Stimulated activated CD4-positive, alpha-beta T cell treated with anti-CD3 and anti-CD28 coated beads, Interleukin-4, amount 100 ng/mL, for 24 hours (primary cell): ENCODE data around the gene ZNF546.

Experiments
- DNase-seq: peaks from one replicate; pipeline ENCODE4 v3.0.0-alpha.2; 2020

The ZNF546 gene

DNA sequence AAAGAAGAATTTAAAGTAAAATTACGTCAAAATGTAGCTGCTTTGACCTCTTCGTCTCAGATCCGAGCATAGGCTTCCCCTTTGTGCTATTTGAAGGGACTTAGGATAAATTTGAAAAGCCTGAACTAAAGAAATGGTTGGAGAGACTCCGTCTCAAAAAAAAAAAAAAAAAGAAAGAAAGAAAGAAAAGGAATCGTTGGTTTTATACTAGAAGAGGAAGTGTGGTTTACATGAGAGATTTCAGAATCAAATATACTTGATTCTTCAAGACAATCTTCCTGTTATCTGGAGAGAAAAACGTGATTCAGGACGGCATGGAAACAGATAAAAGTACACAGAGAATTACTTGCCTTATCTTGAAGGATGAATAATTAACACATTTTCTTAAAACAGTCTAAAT, 59.6 kb downstream of the ZNF546 start:
- no peak for DNase-seq

DNA sequence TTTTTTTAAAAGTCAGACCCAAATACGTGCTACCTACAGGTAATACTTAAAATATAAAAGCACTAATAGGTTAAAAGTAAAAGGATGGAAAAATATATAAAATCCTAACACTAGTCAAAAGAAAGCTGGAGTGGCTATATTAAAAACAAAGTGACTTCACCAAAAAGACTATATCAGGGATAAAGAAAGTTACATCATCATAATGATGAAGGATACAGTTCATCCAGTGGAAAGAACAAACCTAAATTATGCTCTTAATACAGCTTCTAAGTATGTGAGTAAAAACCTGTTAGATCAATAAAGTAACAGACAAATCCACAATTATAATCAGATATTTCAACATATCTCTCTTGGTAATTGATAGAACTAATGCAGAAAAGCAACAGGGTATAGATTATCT, 60.3 kb downstream of the ZNF546 start:
- DNase-seq: no peak

DNA sequence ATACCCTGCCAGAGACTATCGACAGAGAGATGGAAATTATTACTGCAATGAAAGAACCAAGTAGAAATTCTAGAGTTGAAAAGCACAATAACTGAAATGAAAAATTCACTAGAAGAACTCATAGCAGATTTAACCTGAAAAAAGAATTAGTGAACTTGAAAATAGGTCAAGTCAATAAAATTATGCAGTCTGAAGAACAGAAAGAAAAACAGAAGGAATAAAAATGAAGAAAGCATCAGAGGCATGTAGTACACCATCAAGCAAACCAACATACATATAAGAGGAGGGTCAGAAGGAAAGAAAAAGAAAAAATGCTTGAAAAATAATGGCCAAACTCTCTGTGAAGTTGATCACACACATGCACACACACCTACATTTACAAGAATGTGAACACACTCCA, 62.8 kb downstream of the ZNF546 start:
- DNase-seq: no peak

DNA sequence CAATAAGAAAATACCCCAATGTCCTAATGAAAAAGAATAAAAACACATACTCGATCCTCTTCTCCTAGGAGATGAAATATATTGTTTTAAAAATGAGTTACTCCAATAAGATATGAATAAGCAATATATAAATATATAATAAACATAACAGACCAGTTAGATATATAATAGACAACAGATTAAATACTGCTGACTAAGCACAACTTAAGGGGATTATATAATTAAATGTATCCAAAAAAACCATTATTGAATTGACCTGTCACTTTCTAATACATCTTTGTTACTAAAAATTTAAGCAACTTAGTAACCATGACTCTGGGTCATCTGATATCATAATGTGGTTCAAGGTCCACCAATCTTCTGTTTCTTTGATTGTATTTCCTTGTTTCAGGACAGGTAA, 73.2 kb downstream of the ZNF546 start:
- no peak for DNase-seq
